Transverse colon (tissue), 4 donors: ENCODE measurements around the gene COLEC12.

Experiments
- CTCF ChIP-seq, 5 experiments: fragments of 200-600 bp in 3 of 5; fragments of 450-650 bp in 2 of 5; sonication (generic) in 3 of 5; IDR thresholded peaks; 1 replicate in 2 of 5; 2 replicates in 3 of 5; pipeline ENCODE4 v1.5.1; 2016 to 2017; ENCODE audit warnings: antibody characterized with exemption in 5 of 5, inconsistent platforms in 3 of 5, mild to moderate bottlenecking in 2 of 5, moderate library complexity in 1 of 5
- EP300 ChIP-seq: sonication (generic); formaldehyde crosslinking; IDR thresholded peaks from one replicate; pipeline ENCODE4 v1.6.1; 2017; ENCODE audit warnings: antibody characterized with exemption, low read depth
- POLR2AphosphoS5 ChIP-seq, 3 donors: sonication (generic); formaldehyde crosslinking; IDR thresholded peaks; one replicate each; pipeline ENCODE4 v1.6.1; 2016; ENCODE audit warnings: antibody characterized with exemption in 3 of 3

GRCh38 chr18:275486-275885 lies 225.0 kb downstream of the COLEC12 start:
- TF ChIP-seq EP300: no peak
- TF ChIP-seq CTCF (IDR thresholded peaks at IDR 0.05): no peak
- TF ChIP-seq POLR2AphosphoS5 (IDR thresholded peaks at IDR 0.05): no peak
